ENCODE data around the gene KRTAP2-1. TPM values are rescaled to one million over a fixed set of nuclear protein-coding genes. Genes with fewer than 3 reads are reported as not detected.
"Not testable (repeated sequence)": the region's sequence is repeated elsewhere in the genome, so short reads cannot be mapped to it uniquely, and the experiment has no call there.

The KRTAP2-1 gene
- total and polyA plus RNA-seq, 4 experiments from 2014 or later = not detected

- H3K9me3 ChIP-seq (ENCODE audit: control insufficient read depth in 1 of 2, low read length in 2 of 2) = no peaks in the 10 kb centered on the region
- DNase-seq = no peak
- no peak overlapping the region for H3K27ac Mint-ChIP-seq
- H3K4me3 Mint-ChIP-seq = no peak overlapping the region
- no peaks in the 10 kb centered on the region for H3K27me3 ChIP-seq (ENCODE audit: insufficient read depth, low read length)
- no peak overlapping the region for H3K27ac ChIP-seq (ENCODE audit: low read depth, low read length)
- H3K9me3 Mint-ChIP-seq = no peaks in the 10 kb centered on the region
- H3K27me3 Mint-ChIP-seq = peaks cover 19 to 20% of the 10 kb centered on the region in 2 donors
- no peak overlapping the region for H3K4me3 ChIP-seq (ENCODE audit: low read length in 2 of 2)
- intact Hi-C loops (cut with micrococcal nuclease) = no loop called here
- peaks cover 0 to 3% (median 0%) of the 10 kb centered on the region in 4 donors for H3K4me1 Mint-ChIP-seq
- POLR2A ChIA-PET (ENCODE audit: partially characterized antibody) = no interaction called here
- no peaks in the 10 kb centered on the region for H3K4me1 ChIP-seq (ENCODE audit: insufficient read depth, low read length)
- CTCF ChIA-PET (ENCODE audit: partially characterized antibody) = no interaction called here
- H3K36me3 ChIP-seq (ENCODE audit: insufficient read depth, low read length) = no peaks in the 10 kb centered on the region
- H3K36me3 Mint-ChIP-seq = no peaks in the 10 kb centered on the region
Measured at GRCh38 chr17:41063449-41063848, 16.3 kb upstream of the KRTAP2-1 start.

- no peak for DNase-seq
- Histone ChIP-seq H3K36me3 (ENCODE audit: insufficient read depth, low read length) (no peaks in the 10 kb centered on the region), H3K27me3 (ENCODE audit: insufficient read depth, low read length) (no peaks in the 10 kb centered on the region), H3K27ac (ENCODE audit: low read depth, low read length) (no peak overlapping the region), H3K4me1 (ENCODE audit: insufficient read depth, low read length) (no peaks in the 10 kb centered on the region), H3K9me3 (ENCODE audit: control insufficient read depth in 1 of 2, low read length in 2 of 2) (no peaks in the 10 kb centered on the region), H3K4me3 (ENCODE audit: low read length in 2 of 2) (no peak overlapping the region)
- H3K4me3 Mint-ChIP-seq = no peak overlapping the region
- intact Hi-C loops (cut with micrococcal nuclease) = no loop called here
- H3K9me3 Mint-ChIP-seq = peaks cover 0 to 7% (median 0%) of the 10 kb centered on the region in 8 donors
- peaks cover 0 to 3% (median 0%) of the 10 kb centered on the region in 4 donors for H3K4me1 Mint-ChIP-seq
- no peak overlapping the region for H3K27ac Mint-ChIP-seq
- peaks cover 24 to 29% of the 10 kb centered on the region in 2 donors for H3K27me3 Mint-ChIP-seq
- peaks cover 0 to 3% of the 10 kb centered on the region in 2 donors for H3K36me3 Mint-ChIP-seq
- ChIA-PET POLR2A (ENCODE audit: partially characterized antibody) (no interaction called here), CTCF (ENCODE audit: partially characterized antibody) (no interaction called here)
Measured at GRCh38 chr17:41061964-41062363, 14.8 kb upstream of the KRTAP2-1 start.

GRCh38 chr17:41060052-41060604, 13.0 kb upstream of the KRTAP2-1 start, which contains the start of gene KRTAP2-3:
KRTAP2-3 (minus strand) TSS chr17:41060114; CDS start chr17:41060050, 64 bp downstream.
- no peaks in the 10 kb centered on the region for H3K27me3 ChIP-seq (ENCODE audit: insufficient read depth, low read length)
- ChIA-PET CTCF (ENCODE audit: partially characterized antibody) (no interaction called here), POLR2A (ENCODE audit: partially characterized antibody) (no interaction called here)
- Mint-ChIP-seq H3K4me3 (no peak within 1 kb of the TSS), H3K36me3 (peaks cover 0 to 3% of the 10 kb centered on the region in 2 donors), H3K9me3 (peaks cover 0 to 7% (median 0%) of the 10 kb centered on the region in 8 donors), H3K4me1 (peaks cover 0 to 3% (median 0%) of the 10 kb centered on the region in 4 donors), H3K27me3 (peaks cover 24 to 40% of the 10 kb centered on the region in 2 donors), H3K27ac (no peak within 1 kb of the TSS)
- no peak for DNase-seq
- no peak within 1 kb of the TSS for H3K4me3 ChIP-seq (ENCODE audit: low read length in 2 of 2)
- H3K4me1 ChIP-seq (ENCODE audit: insufficient read depth, low read length) = no peaks in the 10 kb centered on the region
- intact Hi-C loops (cut with micrococcal nuclease) = no loop called here
- no peak within 1 kb of the TSS for H3K27ac ChIP-seq (ENCODE audit: low read depth, low read length)
- no peaks in the 10 kb centered on the region for H3K9me3 ChIP-seq (ENCODE audit: control insufficient read depth in 1 of 2, low read length in 2 of 2)
- H3K36me3 ChIP-seq (ENCODE audit: insufficient read depth, low read length) = no peaks in the 10 kb centered on the region

DNA sequence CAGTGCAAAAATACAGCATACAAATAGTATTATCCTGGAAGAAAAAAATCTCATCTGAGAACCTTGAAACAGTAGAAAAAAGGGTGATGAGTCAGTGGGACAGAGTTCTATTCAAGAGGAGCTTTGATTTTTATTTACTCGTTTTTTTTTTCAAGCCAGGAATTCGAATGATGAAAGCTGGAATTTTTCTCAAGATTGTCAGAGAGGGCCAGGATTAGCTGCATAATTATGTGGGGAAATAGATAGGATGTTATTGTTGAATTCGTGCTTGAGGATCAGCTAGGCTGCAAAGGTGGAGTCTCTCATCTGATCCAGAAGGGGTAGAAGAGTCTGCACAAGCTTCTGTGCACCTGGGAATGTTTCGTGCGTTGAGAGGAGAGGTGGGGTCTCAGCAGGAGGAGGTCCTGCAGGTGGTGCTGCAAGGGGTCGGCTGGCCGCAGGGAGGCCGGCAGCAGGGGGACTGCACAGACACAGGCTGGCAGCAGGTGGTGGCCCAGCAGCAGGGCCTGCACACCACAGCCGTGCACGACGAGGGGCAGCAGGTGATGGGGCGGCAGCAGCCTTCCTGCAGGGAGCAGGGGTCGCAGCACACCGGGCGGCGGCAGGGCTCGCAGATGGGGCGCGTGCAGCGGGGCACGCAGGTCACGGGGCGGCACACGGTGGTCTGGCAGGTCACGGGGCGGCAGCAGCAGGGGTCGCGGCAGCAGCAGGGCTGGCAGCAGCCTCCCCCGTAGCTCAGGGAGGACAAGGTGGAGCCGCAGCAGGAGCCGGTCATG, 12.3 kb upstream of the KRTAP2-1 start:
- H3K27ac Mint-ChIP-seq = not testable (repeated sequence)
- POLR2A ChIA-PET (ENCODE audit: partially characterized antibody) = interaction anchor here (1.2 kb wide), 1 partner anchor 35 kb away, joined by 3 read pairs; no protein-coding TSS in a partner anchor

DNA sequence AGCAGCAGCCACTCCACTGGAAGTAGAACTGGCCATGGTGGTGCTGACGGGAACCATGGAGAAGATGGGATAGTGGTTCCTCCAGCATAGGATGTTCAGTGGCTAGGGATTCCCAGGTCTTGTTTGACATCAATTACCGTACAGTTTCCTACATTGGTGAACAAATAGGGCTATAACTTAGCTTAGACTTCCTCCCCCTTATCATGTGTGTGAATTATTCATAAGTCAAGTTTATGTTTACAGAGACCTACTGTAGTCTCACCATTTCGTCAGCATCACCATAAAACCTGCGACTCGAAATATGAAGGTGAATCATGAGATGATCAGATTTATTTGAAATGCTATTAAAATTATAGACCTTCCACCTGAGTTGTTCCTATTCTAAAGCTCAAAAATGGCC, 11.6 kb upstream of the KRTAP2-1 start:
- H3K27ac ChIP-seq (ENCODE audit: low read depth, low read length) = no peak overlapping the region
- peaks cover 25 to 44% of the 10 kb centered on the region in 2 donors for H3K27me3 Mint-ChIP-seq
- peaks cover 0 to 3% of the 10 kb centered on the region in 2 donors for H3K36me3 Mint-ChIP-seq
- H3K36me3 ChIP-seq (ENCODE audit: insufficient read depth, low read length) = no peaks in the 10 kb centered on the region
- peaks cover 0 to 7% (median 0%) of the 10 kb centered on the region in 8 donors for H3K9me3 Mint-ChIP-seq
- no peaks in the 10 kb centered on the region for H3K9me3 ChIP-seq (ENCODE audit: control insufficient read depth in 1 of 2, low read length in 2 of 2)
- H3K4me3 ChIP-seq (ENCODE audit: low read length in 2 of 2) = no peak overlapping the region
- H3K27me3 ChIP-seq (ENCODE audit: insufficient read depth, low read length) = no peaks in the 10 kb centered on the region
- CTCF ChIA-PET (ENCODE audit: partially characterized antibody) = interaction anchor here (0.8 kb wide), 1 partner anchor 743 kb away, joined by 3 read pairs; no protein-coding TSS in a partner anchor
- H3K4me1 Mint-ChIP-seq = peaks cover 0 to 3% (median 0%) of the 10 kb centered on the region in 4 donors
- no peak overlapping the region for H3K4me3 Mint-ChIP-seq
- H3K4me1 ChIP-seq (ENCODE audit: insufficient read depth, low read length) = no peaks in the 10 kb centered on the region
- POLR2A ChIA-PET (ENCODE audit: partially characterized antibody) = interaction anchor here (1.2 kb wide), 1 partner anchor 36 kb away, joined by 3 read pairs; no protein-coding TSS in a partner anchor
- DNase-seq = no peak
- no peak overlapping the region for H3K27ac Mint-ChIP-seq
- intact Hi-C loops (cut with micrococcal nuclease) = no loop called here

More for the DNA sequence above, 12.3 kb upstream of the KRTAP2-1 start:
- H3K27me3 ChIP-seq (ENCODE audit: insufficient read depth, low read length); H3K4me3 ChIP-seq (ENCODE audit: low read length in 2 of 2); H3K9me3 Mint-ChIP-seq; intact Hi-C loops (cut with micrococcal nuclease); H3K36me3 ChIP-seq (ENCODE audit: insufficient read depth, low read length); H3K9me3 ChIP-seq (ENCODE audit: control insufficient read depth in 1 of 2, low read length in 2 of 2); H3K4me3 Mint-ChIP-seq; H3K4me1 Mint-ChIP-seq; DNase-seq; H3K36me3 Mint-ChIP-seq; H3K4me1 ChIP-seq (ENCODE audit: insufficient read depth, low read length); H3K27ac ChIP-seq (ENCODE audit: low read depth, low read length): not testable (repeated sequence)
- CTCF ChIA-PET (ENCODE audit: partially characterized antibody) = interaction anchor here (0.8 kb wide), 1 partner anchor 742 kb away, joined by 3 read pairs; no protein-coding TSS in a partner anchor
- H3K27me3 Mint-ChIP-seq = peaks cover 24 to 40% of the 10 kb centered on the region in 2 donors

GRCh38 chr17:41057547-41057946, 10.4 kb upstream of the KRTAP2-1 start:
- no peak overlapping the region for H3K4me3 Mint-ChIP-seq
- no peaks in the 10 kb centered on the region for H3K27me3 ChIP-seq (ENCODE audit: insufficient read depth, low read length)
- no peak overlapping the region for H3K4me3 ChIP-seq (ENCODE audit: low read length in 2 of 2)
- no peaks in the 10 kb centered on the region for H3K4me1 ChIP-seq (ENCODE audit: insufficient read depth, low read length)
- no peaks in the 10 kb centered on the region for H3K36me3 ChIP-seq (ENCODE audit: insufficient read depth, low read length)
- H3K27ac Mint-ChIP-seq = no peak overlapping the region
- CTCF ChIA-PET (ENCODE audit: partially characterized antibody) = no interaction called here
- H3K4me1 Mint-ChIP-seq = peaks cover 0 to 5% (median 2%) of the 10 kb centered on the region in 4 donors
- peaks cover 0 to 7% (median 1%) of the 10 kb centered on the region in 8 donors for H3K9me3 Mint-ChIP-seq
- intact Hi-C loops (cut with micrococcal nuclease) = no loop called here
- DNase-seq = no peak
- no peak overlapping the region for H3K27ac ChIP-seq (ENCODE audit: low read depth, low read length)
- no peaks in the 10 kb centered on the region for H3K9me3 ChIP-seq (ENCODE audit: control insufficient read depth in 1 of 2, low read length in 2 of 2)
- POLR2A ChIA-PET (ENCODE audit: partially characterized antibody) = no interaction called here
- H3K27me3 Mint-ChIP-seq = peaks cover 23 to 46% of the 10 kb centered on the region in 2 donors
- H3K36me3 Mint-ChIP-seq = peaks cover 0 to 3% of the 10 kb centered on the region in 2 donors

DNA sequence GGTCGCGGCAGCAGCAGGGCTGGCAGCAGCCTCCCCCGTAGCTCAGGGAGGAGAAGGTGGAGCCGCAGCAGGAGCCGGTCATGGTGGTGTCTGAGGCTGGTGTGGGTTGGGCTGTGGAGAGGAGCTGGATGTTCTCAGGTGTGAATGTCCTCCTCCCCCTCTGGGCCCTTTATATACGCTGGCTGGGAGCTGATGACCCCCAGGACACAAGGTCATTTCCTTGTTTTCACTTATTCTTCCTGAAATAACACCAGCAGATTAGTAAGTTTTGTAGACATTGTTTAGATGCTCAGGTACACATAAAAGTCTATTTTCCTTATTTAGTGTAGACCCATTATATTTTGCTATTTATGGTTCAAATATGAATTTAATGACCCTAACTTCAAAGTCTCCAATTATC, 8.0 kb upstream of the KRTAP2-1 start, which contains the start of gene KRTAP2-2:
KRTAP2-2 (minus strand) TSS at position 101 of the 400 bp plus-strand sequence; CDS start at position 82, 19 bp downstream.
- H3K9me3 Mint-ChIP-seq; H3K36me3 Mint-ChIP-seq; DNase-seq; H3K27ac Mint-ChIP-seq; H3K4me1 Mint-ChIP-seq; H3K9me3 ChIP-seq (ENCODE audit: control insufficient read depth in 1 of 2, low read length in 2 of 2); H3K36me3 ChIP-seq (ENCODE audit: insufficient read depth, low read length); H3K27me3 ChIP-seq (ENCODE audit: insufficient read depth, low read length); intact Hi-C loops (cut with micrococcal nuclease); H3K4me3 ChIP-seq (ENCODE audit: low read length in 2 of 2); H3K4me1 ChIP-seq (ENCODE audit: insufficient read depth, low read length); CTCF ChIA-PET (ENCODE audit: partially characterized antibody); H3K27ac ChIP-seq (ENCODE audit: low read depth, low read length); POLR2A ChIA-PET (ENCODE audit: partially characterized antibody); H3K4me3 Mint-ChIP-seq: not testable (repeated sequence)
- peaks cover 16 to 36% of the 10 kb centered on the region in 2 donors for H3K27me3 Mint-ChIP-seq

Measured in CD4-positive, alpha-beta memory T cell (primary cell).